IPS-18a (cell line): ENCODE results near the gene ARFGAP3.

ENCODE experiments used
- H3K27ac ChIP-seq: one replicate; pipeline ENCODE4 v1.5.1; 2013; ENCODE audit warnings: low read length
- H3K27me3 ChIP-seq: one replicate; pipeline ENCODE4 v1.6.1; 2013; ENCODE audit warnings: mild to moderate bottlenecking, low read length; ENCODE audit not compliant: control insufficient read depth, insufficient read depth
- H3K36me3 ChIP-seq: one replicate; pipeline ENCODE4 v1.6.1; 2013; ENCODE audit warnings: low read depth, low read length; ENCODE audit not compliant: control insufficient read depth
- H3K4me1 ChIP-seq: one replicate; pipeline ENCODE4 v1.6.1; 2013; ENCODE audit warnings: low read depth, low read length; ENCODE audit not compliant: control insufficient read depth
- H3K4me3 ChIP-seq: one replicate; pipeline ENCODE4 v1.5.1; 2013; ENCODE audit warnings: low read length
- H3K9ac ChIP-seq: one replicate; pipeline ENCODE4 v1.6.1; 2013; ENCODE audit warnings: mild to moderate bottlenecking, low read length, moderate library complexity
- H3K9me3 ChIP-seq: one replicate; pipeline ENCODE4 v1.6.1; 2013; ENCODE audit warnings: low read depth, low read length; ENCODE audit not compliant: control insufficient read depth

ARFGAP3 gene

GRCh38 chr22:42856179-42856864, 751 bp downstream of the ARFGAP3 start:
- no peak overlapping the region for H3K27ac ChIP-seq
- peaks cover 37% of the 10 kb centered on the region for H3K27me3 ChIP-seq

GRCh38 chr22:42855721-42856120, 1.4 kb downstream of the ARFGAP3 start:
- no peaks in the 10 kb centered on the region for H3K4me1 ChIP-seq
- no peaks in the 10 kb centered on the region for H3K9me3 ChIP-seq
- no peak overlapping the region for H3K27ac ChIP-seq
- peak overlapping the region; percentile 84 for H3K4me3 ChIP-seq
- peaks cover 37% of the 10 kb centered on the region for H3K27me3 ChIP-seq
- H3K36me3 ChIP-seq = no peaks in the 10 kb centered on the region
- H3K9ac ChIP-seq = peak overlapping the region; percentile 48

More at GRCh38 chr22:42856179-42856864, 751 bp downstream of the ARFGAP3 start:
- Histone ChIP-seq H3K4me3 (peak overlapping the region; percentile 84), H3K9me3 (no peaks in the 10 kb centered on the region), H3K4me1 (no peaks in the 10 kb centered on the region), H3K9ac (peak overlapping the region; percentile 48), H3K36me3 (no peaks in the 10 kb centered on the region)

GRCh38 chr22:42855211-42855610, 1.9 kb downstream of the ARFGAP3 start:
- Histone ChIP-seq H3K4me3 (no peak overlapping the region), H3K36me3 (no peaks in the 10 kb centered on the region), H3K9ac (no peak overlapping the region), H3K27me3 (peaks cover 37% of the 10 kb centered on the region), H3K4me1 (no peaks in the 10 kb centered on the region), H3K27ac (no peak overlapping the region), H3K9me3 (no peaks in the 10 kb centered on the region)

DNA sequence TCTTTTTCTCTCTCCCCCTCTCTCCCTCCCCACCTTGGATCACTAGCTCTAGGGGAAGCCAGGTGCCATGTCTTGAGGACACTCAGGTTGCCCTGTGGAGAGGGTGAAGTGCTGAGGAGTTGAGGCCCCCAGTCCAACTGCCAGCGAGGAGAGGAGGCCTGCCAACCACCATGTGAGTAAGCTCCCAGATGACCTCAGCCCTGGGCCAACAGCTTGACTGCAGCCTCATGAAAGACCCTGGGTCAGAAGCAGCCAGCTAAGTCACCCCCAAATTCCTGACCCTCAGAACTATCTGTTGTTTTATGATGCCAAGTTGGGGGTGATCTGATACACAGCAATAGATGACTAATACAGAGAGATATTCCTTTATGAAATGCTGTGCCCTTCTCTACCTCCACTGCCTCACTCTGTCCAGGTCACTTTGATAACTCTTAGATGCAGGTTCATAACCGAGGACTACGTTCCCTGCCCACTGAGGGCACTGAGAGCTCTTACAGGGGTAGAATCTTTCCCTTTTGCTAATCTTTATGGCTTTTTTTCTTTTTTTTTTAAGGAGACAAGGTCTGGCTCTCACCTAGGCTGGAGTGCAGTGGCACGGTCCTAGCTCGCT, 8.0 kb downstream of the ARFGAP3 start:
- no peak overlapping the region for H3K4me3 ChIP-seq
- no peaks in the 10 kb centered on the region for H3K4me1 ChIP-seq
- no peak overlapping the region for H3K27ac ChIP-seq
- no peaks in the 10 kb centered on the region for H3K36me3 ChIP-seq
- no peak overlapping the region for H3K9ac ChIP-seq
- H3K9me3 ChIP-seq = no peaks in the 10 kb centered on the region
- no peaks in the 10 kb centered on the region for H3K27me3 ChIP-seq

DNA sequence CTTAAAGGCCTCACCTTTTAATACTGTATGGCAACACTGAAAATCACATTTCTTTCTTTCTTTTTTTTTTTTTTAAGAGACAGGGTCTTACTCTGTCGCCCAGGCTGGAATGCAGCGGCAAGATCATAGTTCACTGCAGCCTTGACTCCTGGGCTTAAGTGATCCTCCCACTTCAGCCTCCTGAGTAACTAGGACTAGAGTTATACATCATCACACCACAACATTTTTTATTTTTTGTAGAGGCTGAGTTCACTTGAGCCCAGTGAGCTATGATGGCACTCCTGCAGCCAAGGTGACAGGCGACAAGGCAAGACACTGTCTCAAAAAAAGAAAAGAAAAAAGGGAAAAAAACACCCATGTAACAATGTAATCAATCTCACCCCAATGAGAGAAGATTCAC, 10.0 kb downstream of the ARFGAP3 start:
- H3K4me3 ChIP-seq = no peak overlapping the region
- no peaks in the 10 kb centered on the region for H3K27me3 ChIP-seq
- no peak overlapping the region for H3K9ac ChIP-seq
- H3K4me1 ChIP-seq = no peaks in the 10 kb centered on the region
- H3K27ac ChIP-seq = no peak overlapping the region
- H3K36me3 ChIP-seq = no peaks in the 10 kb centered on the region
- no peaks in the 10 kb centered on the region for H3K9me3 ChIP-seq

GRCh38 chr22:42844756-42845155, 12.3 kb downstream of the ARFGAP3 start:
- no peak overlapping the region for H3K27ac ChIP-seq
- no peak overlapping the region for H3K4me3 ChIP-seq

DNA sequence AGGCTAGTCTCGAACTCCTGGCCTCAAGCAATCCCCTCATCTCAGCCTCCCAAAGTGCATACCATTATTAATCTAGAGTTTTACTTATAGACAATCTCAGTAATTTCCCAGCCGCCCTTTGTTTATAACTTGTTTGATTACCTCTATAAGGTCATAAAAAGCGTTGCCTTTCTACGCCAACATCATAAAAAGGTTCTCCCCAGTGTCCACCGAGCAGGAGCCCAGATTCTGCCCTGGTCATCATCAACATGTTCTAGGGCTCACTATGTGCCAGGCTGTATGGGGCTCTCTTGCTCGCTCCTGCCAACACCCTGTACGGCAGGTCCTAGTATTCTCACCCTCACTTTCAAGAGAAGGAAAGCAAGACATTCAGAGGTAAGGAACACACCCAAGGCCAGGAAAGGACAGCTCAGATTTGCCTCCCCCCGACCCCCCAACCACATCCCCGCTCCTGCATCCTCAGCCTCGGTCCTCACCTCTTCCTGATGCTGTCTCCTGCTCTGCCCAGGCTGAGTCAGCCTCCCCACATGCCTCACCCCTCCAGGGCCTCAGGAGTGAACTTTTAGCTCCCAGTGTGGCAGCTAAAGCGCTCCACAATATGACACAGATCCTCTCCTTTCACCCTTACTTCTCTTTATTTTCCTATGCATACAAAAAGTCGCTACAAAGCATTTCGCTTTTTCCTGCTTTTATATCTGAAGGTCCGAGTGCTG, 14.3 kb downstream of the ARFGAP3 start:
- Histone ChIP-seq H3K27ac (no peak overlapping the region), H3K27me3 (no peaks in the 10 kb centered on the region), H3K4me3 (no peak overlapping the region), H3K36me3 (no peaks in the 10 kb centered on the region), H3K9me3 (no peaks in the 10 kb centered on the region), H3K9ac (no peak overlapping the region), H3K4me1 (no peaks in the 10 kb centered on the region)

More at GRCh38 chr22:42844756-42845155, 12.3 kb downstream of the ARFGAP3 start:
- H3K9me3 ChIP-seq = no peaks in the 10 kb centered on the region
- no peaks in the 10 kb centered on the region for H3K4me1 ChIP-seq
- no peaks in the 10 kb centered on the region for H3K36me3 ChIP-seq
- no peaks in the 10 kb centered on the region for H3K27me3 ChIP-seq
- no peak overlapping the region for H3K9ac ChIP-seq

- no peak overlapping the region for H3K4me3 ChIP-seq
- H3K9ac ChIP-seq = no peak overlapping the region
- H3K36me3 ChIP-seq = no peaks in the 10 kb centered on the region
- H3K27ac ChIP-seq = no peak overlapping the region
- no peaks in the 10 kb centered on the region for H3K4me1 ChIP-seq
- H3K27me3 ChIP-seq = no peaks in the 10 kb centered on the region
- H3K9me3 ChIP-seq = no peaks in the 10 kb centered on the region
Observed at GRCh38 chr22:42841444-42841843, 15.6 kb downstream of the ARFGAP3 start.

DNA sequence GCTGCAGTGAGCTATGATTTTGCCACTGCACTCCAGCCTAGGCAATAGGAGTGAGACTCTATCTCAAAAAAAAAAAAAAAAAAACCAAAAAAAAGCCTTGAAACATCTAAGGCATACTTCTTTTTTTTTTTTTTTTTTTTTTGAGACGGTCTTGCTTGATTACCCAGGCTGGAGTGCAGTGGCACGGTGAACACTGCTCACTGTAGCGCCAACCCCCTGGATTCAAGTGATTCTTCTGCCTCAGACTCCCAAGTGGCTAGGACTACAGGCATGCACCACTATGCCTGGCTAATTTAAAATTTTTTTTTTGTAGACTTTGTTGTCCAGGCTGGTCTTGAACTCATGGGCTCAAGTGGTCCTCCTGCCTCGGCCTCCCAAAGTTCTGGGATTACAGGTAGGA, 19.5 kb downstream of the ARFGAP3 start:
- H3K4me1 ChIP-seq = no peaks in the 10 kb centered on the region
- H3K27ac ChIP-seq = no peak overlapping the region
- H3K4me3 ChIP-seq = no peak overlapping the region
- no peaks in the 10 kb centered on the region for H3K36me3 ChIP-seq
- no peaks in the 10 kb centered on the region for H3K27me3 ChIP-seq
- no peaks in the 10 kb centered on the region for H3K9me3 ChIP-seq
- H3K9ac ChIP-seq = no peak overlapping the region

DNA sequence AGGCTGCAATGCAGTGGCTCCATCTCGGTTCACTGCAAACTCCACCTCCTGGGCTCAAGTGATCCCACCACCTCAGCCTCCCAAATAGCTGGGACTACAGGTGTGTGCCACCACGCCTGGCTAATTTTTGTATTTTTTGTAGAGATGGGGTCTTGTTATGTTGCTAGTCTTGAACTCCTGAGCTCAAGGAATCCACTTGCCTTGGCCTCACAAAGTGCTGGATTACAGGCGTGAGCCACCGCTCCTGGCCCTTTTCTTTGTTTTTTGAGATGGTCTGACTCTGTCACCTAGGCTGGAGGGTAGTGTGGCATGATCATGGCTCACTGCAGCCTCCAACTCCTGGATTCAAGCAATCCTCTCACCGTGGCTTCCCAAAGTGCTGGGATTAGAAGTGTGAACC, 21.0 kb downstream of the ARFGAP3 start:
- Histone ChIP-seq H3K27ac (no peak overlapping the region), H3K4me1 (no peaks in the 10 kb centered on the region), H3K4me3 (no peak overlapping the region), H3K9me3 (no peaks in the 10 kb centered on the region), H3K9ac (no peak overlapping the region), H3K36me3 (no peaks in the 10 kb centered on the region), H3K27me3 (no peaks in the 10 kb centered on the region)

GRCh38 chr22:42834177-42834949, 22.7 kb downstream of the ARFGAP3 start:
- Histone ChIP-seq H3K27ac (no peak overlapping the region), H3K9me3 (no peaks in the 10 kb centered on the region), H3K4me3 (no peak overlapping the region), H3K36me3 (no peaks in the 10 kb centered on the region), H3K4me1 (no peaks in the 10 kb centered on the region), H3K27me3 (no peaks in the 10 kb centered on the region), H3K9ac (no peak overlapping the region)
